GM21528 (cell line): ENCODE data around the gene HEXIM2.
A peak's percentile ranks its signal among the peaks of the same experiment; 100 is the strongest.

Experiments
- ATAC-seq: cut with Tn5 transposase; IDR thresholded peaks from one replicate; pipeline ENCODE4 v1.9.1; 2021; ENCODE audit warnings: mild to moderate bottlenecking, moderate library complexity; ENCODE audit not compliant: unreplicated experiment, low FRiP score

Gene HEXIM2

GRCh38 chr17:45143094-45143670, 18.5 kb upstream of the HEXIM2 start:
- no peak for ATAC-seq

- no peak for ATAC-seq
Measured at GRCh38 chr17:45143767-45144198, 17.9 kb upstream of the HEXIM2 start.

- no peak for ATAC-seq
Measured at GRCh38 chr17:45144199-45145034, 17.3 kb upstream of the HEXIM2 start.

- ATAC-seq = no peak
Measured at GRCh38 chr17:45145035-45145389, 16.7 kb upstream of the HEXIM2 start.

GRCh38 chr17:45146166-45146565, 15.5 kb upstream of the HEXIM2 start:
- ATAC-seq = no peak

GRCh38 chr17:45146592-45146889, 15.1 kb upstream of the HEXIM2 start:
- ATAC-seq = no peak

- ATAC-seq = no peak
Measured at GRCh38 chr17:45146890-45147580, 14.6 kb upstream of the HEXIM2 start.

GRCh38 chr17:45147581-45148182, 14.0 kb upstream of the HEXIM2 start:
- no peak for ATAC-seq

- peak; percentile 72 for ATAC-seq
Measured at GRCh38 chr17:45148183-45149036, 13.3 kb upstream of the HEXIM2 start, which contains the start of gene HEXIM1. Gene HEXIM1, plus strand, starts transcription at chr17:45148475. Its CDS starts 716 bp downstream, at chr17:45149191.

- ATAC-seq = peak; percentile 26
Measured at GRCh38 chr17:45149037-45149668, 12.5 kb upstream of the HEXIM2 start.

- no peak for ATAC-seq
Measured at GRCh38 chr17:45149669-45150664, 11.7 kb upstream of the HEXIM2 start.

GRCh38 chr17:45150911-45151809, 10.5 kb upstream of the HEXIM2 start:
- ATAC-seq = no peak

GRCh38 chr17:45155029-45155428, 6.6 kb upstream of the HEXIM2 start:
- ATAC-seq = no peak

GRCh38 chr17:45155483-45155882, 6.2 kb upstream of the HEXIM2 start:
- no peak for ATAC-seq

- ATAC-seq = no peak
Measured at GRCh38 chr17:45156242-45156641, 5.4 kb upstream of the HEXIM2 start.

- ATAC-seq = peak; percentile 36
Measured at GRCh38 chr17:45160447-45161287, 1.0 kb upstream of the HEXIM2 start.
